ENCODE results near the gene SH2D2A. TPM values are rescaled to one million over a fixed set of nuclear protein-coding genes. Genes with fewer than 3 reads are reported as not detected.
A peak's percentile ranks its signal among the peaks of the same experiment; 100 is the strongest.

SH2D2A gene
- total and polyA plus RNA-seq, 9 of the 15 experiments (the other 6 are each of a cell fraction or from before 2014, with no cell fraction given) = 0.89 to 33.6 (median 6.9) TPM

- no peak for TF ChIP-seq AFF4 (CRISPR knock-in tag; IDR thresholded peaks at IDR 0.05)
- TF ChIP-seq TEAD1 (CRISPR knock-in tag; IDR thresholded peaks at IDR 0.05) = 0 out of 4 replicates have a peak, but pooled peaks of 1 of the 2 experiments have one; percentile 21
- no peak for TF ChIP-seq THRB (CRISPR knock-in tag; conservative IDR thresholded peaks at IDR 0.05)
- no peak for TF ChIP-seq RBM14 (IDR thresholded peaks at IDR 0.05; ENCODE audit: borderline replicate concordance, insufficient read depth, low read depth, low read length)
- no peak for TF ChIP-seq HIVEP1 (CRISPR knock-in tag; IDR thresholded peaks at IDR 0.05)
- TF ChIP-seq THRAP3 (IDR thresholded peaks at IDR 0.05; ENCODE audit: borderline replicate concordance) = no peak
- no peak for TF ChIP-seq MTF1 (CRISPR knock-in tag; IDR thresholded peaks at IDR 0.05; ENCODE audit: borderline replicate concordance)
- no peak for TF ChIP-seq TBP (optimal IDR thresholded peaks at IDR 0.05; ENCODE audit: low read depth, low read length)
- TF ChIP-seq ZNF253 (CRISPR knock-in tag; conservative IDR thresholded peaks at IDR 0.05) = no peak
- no peak for TF ChIP-seq MXI1 (IDR thresholded peaks at IDR 0.05; ENCODE audit: low read depth, low read length)
- TF ChIP-seq PTTG1 (tag; IDR thresholded peaks at IDR 0.05; ENCODE audit: low read depth) = no peak
- TF ChIP-seq HOMEZ (CRISPR knock-in tag; IDR thresholded peaks at IDR 0.05) = no peak
- peak; percentile 61; the same call in 1 of the 2 replicates for TF ChIP-seq ZBTB7A (IDR thresholded peaks at IDR 0.05; ENCODE audit: borderline replicate concordance, control insufficient read depth, low read depth, low read length)
- no peak for TF ChIP-seq BCOR (IDR thresholded peaks at IDR 0.05)
- no peak for TF ChIP-seq RUNX1 (IDR thresholded peaks at IDR 0.05; ENCODE audit: low read depth)
- no peak for TF ChIP-seq ZNF778 (CRISPR knock-in tag; IDR thresholded peaks at IDR 0.05)
- no peak for TF ChIP-seq ZNF232 (CRISPR knock-in tag; IDR thresholded peaks at IDR 0.05)
Measured at GRCh38 chr1:156860628-156861423, 44.2 kb upstream of the SH2D2A start, which contains the start of gene NTRK1 (continued).

Data from K562 (cell line).